ENCODE data around the gene SAMD8. TPM values are rescaled to one million over a fixed set of nuclear protein-coding genes. Genes with fewer than 3 reads are reported as not detected.

Gene SAMD8
- polyA plus RNA-seq, 3 donors: 13.0 to 18.8 (median 13.7) TPM

DNA sequence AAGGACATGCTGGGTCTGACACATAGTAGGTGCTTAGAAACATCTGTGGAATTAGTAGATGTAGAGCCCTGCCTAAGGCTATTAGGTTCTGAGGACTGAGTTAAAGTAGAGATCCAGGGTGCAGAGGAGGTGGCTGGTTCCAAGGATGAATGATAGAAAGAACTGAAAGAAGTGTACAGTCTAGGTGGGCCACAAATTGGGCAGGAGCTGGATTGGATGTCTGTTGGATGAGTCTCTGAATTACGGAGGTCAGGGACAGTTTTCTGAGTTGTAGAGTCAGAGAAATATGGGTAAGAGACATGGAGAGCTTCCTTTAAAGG lies 2.0 kb upstream of the SAMD8 start:
- Histone ChIP-seq H3K4me1 (ENCODE audit: control insufficient read depth in 1 of 2, insufficient read depth in 2 of 2, low read length in 2 of 2) (peaks cover 26 to 37% of the 10 kb centered on the region in 2 donors), H2AFZ (ENCODE audit: insufficient read depth, low read depth, low read length, poor library complexity, severe bottlenecking) (no peak overlapping the region), H3K27me3 (ENCODE audit: control insufficient read depth in 2 of 2, insufficient read depth in 2 of 2, low read length in 2 of 2) (no peaks in the 10 kb centered on the region), H3K79me2 (ENCODE audit: insufficient read depth, low read length) (peaks cover 25% of the 10 kb centered on the region), H3K4me2 (replicated peaks; ENCODE audit: extremely low read depth, low read length, poor library complexity, severe bottlenecking) (no peak overlapping the region), H3K27ac (ENCODE audit: low read depth in 1 of 2, low read length in 2 of 2) (no peak overlapping the region), H3K9me3 (replicated peaks in 1 of 2; ENCODE audit: control insufficient read depth in 1 of 2, insufficient read depth in 1 of 2, low read length in 2 of 2) (no peaks in the 10 kb centered on the region), H3K4me3 (replicated peaks in 1 of 3; ENCODE audit: low read depth in 2 of 3, low read length in 3 of 3) (no peak overlapping the region), H3K36me3 (replicated peaks in 1 of 2; ENCODE audit: control insufficient read depth in 1 of 2, insufficient read depth in 2 of 2, low read length in 2 of 2) (no peaks in the 10 kb centered on the region), H3K9ac (ENCODE audit: insufficient read depth, low read length, poor library complexity, severe bottlenecking) (no peak overlapping the region), H4K20me1 (ENCODE audit: insufficient read depth, low read length) (peaks cover 19% of the 10 kb centered on the region)
- TF ChIP-seq, protein P1, sequence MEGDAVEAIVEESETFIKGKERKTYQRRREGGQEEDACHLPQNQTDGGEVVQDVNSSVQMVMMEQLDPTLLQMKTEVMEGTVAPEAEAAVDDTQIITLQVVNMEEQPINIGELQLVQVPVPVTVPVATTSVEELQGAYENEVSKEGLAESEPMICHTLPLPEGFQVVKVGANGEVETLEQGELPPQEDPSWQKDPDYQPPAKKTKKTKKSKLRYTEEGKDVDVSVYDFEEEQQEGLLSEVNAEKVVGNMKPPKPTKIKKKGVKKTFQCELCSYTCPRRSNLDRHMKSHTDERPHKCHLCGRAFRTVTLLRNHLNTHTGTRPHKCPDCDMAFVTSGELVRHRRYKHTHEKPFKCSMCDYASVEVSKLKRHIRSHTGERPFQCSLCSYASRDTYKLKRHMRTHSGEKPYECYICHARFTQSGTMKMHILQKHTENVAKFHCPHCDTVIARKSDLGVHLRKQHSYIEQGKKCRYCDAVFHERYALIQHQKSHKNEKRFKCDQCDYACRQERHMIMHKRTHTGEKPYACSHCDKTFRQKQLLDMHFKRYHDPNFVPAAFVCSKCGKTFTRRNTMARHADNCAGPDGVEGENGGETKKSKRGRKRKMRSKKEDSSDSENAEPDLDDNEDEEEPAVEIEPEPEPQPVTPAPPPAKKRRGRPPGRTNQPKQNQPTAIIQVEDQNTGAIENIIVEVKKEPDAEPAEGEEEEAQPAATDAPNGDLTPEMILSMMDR (IDR thresholded peaks at IDR 0.05): no peak
- H3K9me3 Mint-ChIP-seq: no peaks in the 10 kb centered on the region
- 100% methylated on average over 1 of the region's 1 CpG for WGBS (ENCODE audit: insufficient coverage)
- H3K4me1 Mint-ChIP-seq: peaks cover 44% of the 10 kb centered on the region
- intact Hi-C loops (cut with micrococcal nuclease): no loop called here
- peak overlapping the region in 1 of 2 donors; percentile 17 for H3K4me3 Mint-ChIP-seq
- H3K27ac Mint-ChIP-seq: peak overlapping the region in 4 of 7 donors; percentile 16 to 99 (median 52)
- H3K36me3 Mint-ChIP-seq: peaks cover 0 to 2% of the 10 kb centered on the region in 2 donors
- DNase-seq: no peak
- peaks cover 0 to 4% (median 0%) of the 10 kb centered on the region in 3 donors for H3K27me3 Mint-ChIP-seq (ENCODE audit: low read depth in 3 of 3)

DNA sequence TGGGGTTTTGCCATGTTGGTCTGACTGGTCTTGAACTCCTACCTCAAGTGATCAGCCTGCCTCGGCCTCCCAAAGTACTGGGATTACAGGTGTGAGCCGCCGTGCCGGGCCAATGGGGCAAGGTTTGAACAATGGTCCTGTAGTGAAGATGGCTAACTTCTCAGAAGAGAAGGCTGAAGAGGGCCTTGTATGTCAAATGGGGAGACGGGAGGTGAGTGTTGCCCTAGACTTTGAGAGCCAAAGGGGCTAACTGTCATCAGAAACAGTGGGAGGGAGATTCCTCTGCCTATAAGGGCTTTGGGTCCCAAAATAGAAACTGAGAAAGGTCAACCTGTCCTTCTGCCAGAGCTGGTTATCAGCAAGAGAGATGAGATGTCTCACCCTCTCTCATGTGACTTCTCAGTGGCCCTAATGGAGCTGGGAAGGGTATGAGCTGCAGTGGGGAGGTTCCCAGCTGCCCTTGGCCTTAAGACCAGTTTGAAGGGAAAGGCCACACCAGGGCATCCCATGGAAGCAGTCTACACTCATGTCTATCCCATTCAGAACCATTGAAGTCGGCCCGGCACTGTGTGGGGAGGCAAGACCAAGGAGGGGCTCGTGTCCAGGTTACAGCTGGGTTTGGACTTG lies 1.3 kb upstream of the SAMD8 start:
- DNase-seq: no peak

More for the DNA sequence above, 1.3 kb upstream of the SAMD8 start:
- Histone ChIP-seq H3K79me2 (ENCODE audit: insufficient read depth, low read length) (peaks cover 32% of the 10 kb centered on the region), H3K36me3 (replicated peaks in 1 of 2; ENCODE audit: control insufficient read depth in 1 of 2, insufficient read depth in 2 of 2, low read length in 2 of 2) (no peaks in the 10 kb centered on the region), H2AFZ (ENCODE audit: insufficient read depth, low read depth, low read length, poor library complexity, severe bottlenecking) (peak overlapping the region; percentile 84), H3K4me3 (replicated peaks in 1 of 3; ENCODE audit: low read depth in 2 of 3, low read length in 3 of 3) (peak overlapping the region in 1 of 3 experiments; percentile 87), H3K4me1 (ENCODE audit: control insufficient read depth in 1 of 2, insufficient read depth in 2 of 2, low read length in 2 of 2) (peaks cover 24 to 39% of the 10 kb centered on the region in 2 donors), H3K27me3 (ENCODE audit: control insufficient read depth in 2 of 2, insufficient read depth in 2 of 2, low read length in 2 of 2) (no peaks in the 10 kb centered on the region), H3K9ac (ENCODE audit: insufficient read depth, low read length, poor library complexity, severe bottlenecking) (no peak overlapping the region), H3K27ac (ENCODE audit: low read depth in 1 of 2, low read length in 2 of 2) (peak overlapping the region; percentile 96 to 100), H3K9me3 (replicated peaks in 1 of 2; ENCODE audit: control insufficient read depth in 1 of 2, insufficient read depth in 1 of 2, low read length in 2 of 2) (no peaks in the 10 kb centered on the region), H3K4me2 (replicated peaks; ENCODE audit: extremely low read depth, low read length, poor library complexity, severe bottlenecking) (peak overlapping the region; percentile 79), H4K20me1 (ENCODE audit: insufficient read depth, low read length) (peaks cover 26% of the 10 kb centered on the region)
- H3K9me3 Mint-ChIP-seq: no peaks in the 10 kb centered on the region
- 94% methylated on average over 6 of the region's 8 CpGs for WGBS (ENCODE audit: insufficient coverage)
- H3K27me3 Mint-ChIP-seq (ENCODE audit: low read depth in 3 of 3): peaks cover 0 to 4% (median 0%) of the 10 kb centered on the region in 3 donors
- TF ChIP-seq, protein P1 (IDR thresholded peaks at IDR 0.05): no peak
- intact Hi-C loops (cut with micrococcal nuclease): loop anchor here (5.0 to 10.0 kb wide), 3 partner anchors 102 to 285 kb away; partner anchors contain the start of genes KAT6B (in 1 of the 2) and VDAC2 (in 1 of the 2)
- peaks cover 45% of the 10 kb centered on the region for H3K4me1 Mint-ChIP-seq
- peak overlapping the region; percentile 92 to 99 (median 96) for H3K27ac Mint-ChIP-seq
- H3K4me3 Mint-ChIP-seq: peak overlapping the region; percentile 99 to 100
- peaks cover 0 to 4% of the 10 kb centered on the region in 2 donors for H3K36me3 Mint-ChIP-seq

Data from CD14-positive monocyte (primary cell).